Measurements from ENCODE around the gene GJA4.

The GJA4 gene

GRCh38 chr1:34754964-34755637 lies 37.7 kb upstream of the GJA4 start, which contains the start of gene GJB5:
Gene GJB5, plus strand, starts transcription at chr1:34755047. Its CDS starts 2,284 bp downstream, at chr1:34757331.
- Histone ChIP-seq H3K9me3 (ENCODE audit: control insufficient read depth, low read length) (no peaks in the 10 kb centered on the region), H3K27ac (no peak within 1 kb of the TSS), H3K4me3 (ENCODE audit: low read depth, low read length) (no peak within 1 kb of the TSS), H3K4me1 (no peaks in the 10 kb centered on the region), H3K4me2 (ENCODE audit: low read length) (no peak within 1 kb of the TSS), H3K36me3 (ENCODE audit: control insufficient read depth, insufficient read depth, low read length) (no peaks in the 10 kb centered on the region), H2AFZ (no peak within 1 kb of the TSS), H3K27me3 (ENCODE audit: control insufficient read depth, insufficient read depth, low read length) (no peaks in the 10 kb centered on the region), H3K9ac (no peak within 1 kb of the TSS), H3K79me2 (no peaks in the 10 kb centered on the region)
- TF ChIP-seq CTCF (IDR thresholded peaks at IDR 0.05) = no peak

GRCh38 chr1:34755961-34756360 lies 36.8 kb upstream of the GJA4 start:
- Histone ChIP-seq H3K27ac (no peak overlapping the region), H3K27me3 (ENCODE audit: control insufficient read depth, insufficient read depth, low read length) (no peaks in the 10 kb centered on the region), H3K9ac (no peak overlapping the region), H3K4me3 (ENCODE audit: low read depth, low read length) (no peak overlapping the region), H3K36me3 (ENCODE audit: control insufficient read depth, insufficient read depth, low read length) (no peaks in the 10 kb centered on the region), H3K4me1 (no peaks in the 10 kb centered on the region), H3K9me3 (ENCODE audit: control insufficient read depth, low read length) (no peaks in the 10 kb centered on the region), H3K79me2 (no peaks in the 10 kb centered on the region), H3K4me2 (ENCODE audit: low read length) (no peak overlapping the region), H2AFZ (no peak overlapping the region)
- TF ChIP-seq CTCF (IDR thresholded peaks at IDR 0.05) = no peak

GRCh38 chr1:34757386-34757785 lies 35.4 kb upstream of the GJA4 start:
- Histone ChIP-seq H3K36me3 (ENCODE audit: control insufficient read depth, insufficient read depth, low read length) (no peaks in the 10 kb centered on the region), H3K4me3 (ENCODE audit: low read depth, low read length) (no peak overlapping the region), H3K9me3 (ENCODE audit: control insufficient read depth, low read length) (no peaks in the 10 kb centered on the region), H3K79me2 (no peaks in the 10 kb centered on the region), H3K9ac (no peak overlapping the region), H3K4me2 (ENCODE audit: low read length) (no peak overlapping the region), H3K27me3 (ENCODE audit: control insufficient read depth, insufficient read depth, low read length) (no peaks in the 10 kb centered on the region), H2AFZ (no peak overlapping the region), H3K4me1 (no peaks in the 10 kb centered on the region), H3K27ac (no peak overlapping the region)
- no peak for TF ChIP-seq CTCF (IDR thresholded peaks at IDR 0.05)

- H3K27ac ChIP-seq = no peak overlapping the region
- H3K9ac ChIP-seq = no peak overlapping the region
- H3K9me3 ChIP-seq (ENCODE audit: control insufficient read depth, low read length) = no peaks in the 10 kb centered on the region
- no peak overlapping the region for H3K4me2 ChIP-seq (ENCODE audit: low read length)
- no peaks in the 10 kb centered on the region for H3K4me1 ChIP-seq
- no peaks in the 10 kb centered on the region for H3K79me2 ChIP-seq
- TF ChIP-seq CTCF (IDR thresholded peaks at IDR 0.05) = no peak
- H2AFZ ChIP-seq = no peak overlapping the region
- no peaks in the 10 kb centered on the region for H3K27me3 ChIP-seq (ENCODE audit: control insufficient read depth, insufficient read depth, low read length)
- H3K36me3 ChIP-seq (ENCODE audit: control insufficient read depth, insufficient read depth, low read length) = no peaks in the 10 kb centered on the region
- H3K4me3 ChIP-seq (ENCODE audit: low read depth, low read length) = no peak overlapping the region
Observed at GRCh38 chr1:34758751-34759150, 34.0 kb upstream of the GJA4 start.

All from parathyroid adenoma (tissue), 2 donors.